Measurements from ENCODE around the gene RCHY1.
"Not testable (repeated sequence)": the region's sequence is repeated elsewhere in the genome, so short reads cannot be mapped to it uniquely, and the experiment has no call there.

Gene RCHY1

DNA sequence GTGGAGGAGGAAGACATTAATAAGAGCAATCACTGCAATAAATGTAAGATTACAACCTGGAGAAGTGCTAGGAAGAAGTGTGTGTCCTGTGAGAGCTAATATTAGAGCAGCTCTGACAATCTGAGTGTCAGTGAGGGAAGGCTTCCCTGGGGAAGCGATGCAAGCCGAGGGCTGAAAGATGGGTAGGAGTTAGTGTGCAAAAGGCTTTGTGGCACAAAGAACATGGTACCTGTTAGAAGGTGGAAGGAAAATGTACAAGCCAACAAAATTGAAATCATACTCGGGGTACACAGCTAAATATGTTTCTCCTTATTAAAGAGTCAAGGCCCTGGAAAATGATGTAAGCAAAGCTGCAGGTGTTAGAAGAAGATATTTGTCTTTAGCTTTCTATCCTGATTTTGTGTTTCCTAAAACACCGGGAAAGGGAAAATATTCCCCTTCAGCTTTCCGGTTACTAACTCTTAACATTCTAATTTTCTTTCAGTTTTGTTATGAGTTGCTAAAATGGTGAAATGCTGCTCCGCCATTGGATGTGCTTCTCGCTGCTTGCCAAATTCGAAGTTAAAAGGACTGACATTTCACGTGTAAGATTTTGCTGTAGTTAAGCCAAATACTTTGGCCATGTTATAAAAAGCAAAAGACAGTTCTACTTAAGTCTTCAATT lies 878 bp upstream of the RCHY1 start:
- DNase-seq, result peak; percentile 10

- no peak for DNase-seq
Observed at GRCh38 chr4:75513526-75514130, 575 bp downstream of the RCHY1 start.

GRCh38 chr4:75512386-75513211 lies 1.6 kb downstream of the RCHY1 start:
- DNase-seq, result no peak

DNA sequence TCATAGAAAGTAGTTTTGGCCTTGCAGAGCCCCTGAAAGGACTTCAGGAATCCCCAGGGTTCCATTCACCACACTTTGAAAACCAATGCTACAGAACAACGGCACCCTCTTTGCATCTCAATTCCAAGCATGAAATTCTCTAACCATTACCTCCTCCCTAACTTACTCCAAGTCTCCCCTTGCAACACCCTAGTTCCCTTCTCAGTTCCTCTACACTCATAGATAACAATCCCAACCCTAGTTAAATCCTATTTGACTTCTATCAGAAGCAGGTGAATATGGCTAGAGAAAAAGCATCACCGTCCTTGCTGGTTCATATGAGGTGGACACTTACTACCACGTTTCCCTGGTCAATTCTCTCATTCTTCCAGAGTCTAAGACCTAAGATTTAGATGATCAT lies 2.4 kb downstream of the RCHY1 start:
- no peak for DNase-seq

GRCh38 chr4:75509592-75509991 lies 4.6 kb downstream of the RCHY1 start:
- DNase-seq, result not testable (repeated sequence)

- no peak for DNase-seq
Observed at GRCh38 chr4:75505630-75506029, 8.6 kb downstream of the RCHY1 start.

- DNase-seq, result no peak
Observed at GRCh38 chr4:75502671-75503070, 11.5 kb downstream of the RCHY1 start.

GRCh38 chr4:75499900-75500299 lies 14.3 kb downstream of the RCHY1 start:
- no peak for DNase-seq

- no peak for DNase-seq
Observed at GRCh38 chr4:75498041-75498440, 16.2 kb downstream of the RCHY1 start.

GRCh38 chr4:75497133-75497532 lies 17.1 kb downstream of the RCHY1 start:
- no peak for DNase-seq

DNA sequence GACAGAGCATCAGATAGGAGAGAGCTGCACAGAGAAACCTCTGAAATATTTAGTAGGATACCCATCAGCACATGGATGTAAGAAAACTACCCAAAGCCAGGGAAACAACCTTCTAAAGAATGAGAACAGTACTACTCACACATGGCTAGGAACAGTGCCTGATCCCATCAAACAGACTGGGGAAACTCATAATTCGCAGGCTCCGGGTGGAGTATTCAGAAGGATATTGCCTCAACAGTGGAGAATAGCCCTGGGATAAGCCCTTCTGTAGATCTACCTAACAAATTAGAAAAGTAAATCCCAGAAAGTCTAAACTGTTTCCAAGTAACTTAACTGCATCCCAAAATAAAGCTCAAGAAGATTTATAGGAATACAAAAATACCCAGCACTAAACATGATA lies 17.8 kb downstream of the RCHY1 start:
- no peak for DNase-seq

GRCh38 chr4:75495476-75495875 lies 18.7 kb downstream of the RCHY1 start:
- no peak for DNase-seq

DNA sequence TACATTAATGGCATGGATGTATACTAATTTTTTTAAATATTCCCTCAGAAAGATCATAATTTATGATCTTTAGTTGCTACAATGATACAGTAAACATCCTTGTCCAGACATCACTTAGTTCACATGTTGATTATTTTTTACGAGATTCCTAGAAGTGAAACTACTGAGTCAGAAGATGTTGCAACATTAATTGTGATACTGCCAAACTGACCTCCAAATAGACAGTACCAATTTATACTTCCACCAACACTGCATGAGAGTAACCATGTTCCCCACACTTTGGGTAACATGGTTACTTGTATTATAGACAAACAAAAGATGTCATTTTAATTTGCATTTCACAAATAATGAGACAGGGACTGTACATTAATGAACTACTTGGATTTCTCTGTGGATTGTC lies 19.6 kb downstream of the RCHY1 start:
- DNase-seq, result no peak

- no peak for DNase-seq
Observed at GRCh38 chr4:75490155-75490554, 24.0 kb downstream of the RCHY1 start.

- no peak for DNase-seq
Observed at GRCh38 chr4:75484190-75484589, 30.0 kb downstream of the RCHY1 start.

GRCh38 chr4:75477201-75477600 lies 37.0 kb downstream of the RCHY1 start:
- DNase-seq, result no peak

DNA sequence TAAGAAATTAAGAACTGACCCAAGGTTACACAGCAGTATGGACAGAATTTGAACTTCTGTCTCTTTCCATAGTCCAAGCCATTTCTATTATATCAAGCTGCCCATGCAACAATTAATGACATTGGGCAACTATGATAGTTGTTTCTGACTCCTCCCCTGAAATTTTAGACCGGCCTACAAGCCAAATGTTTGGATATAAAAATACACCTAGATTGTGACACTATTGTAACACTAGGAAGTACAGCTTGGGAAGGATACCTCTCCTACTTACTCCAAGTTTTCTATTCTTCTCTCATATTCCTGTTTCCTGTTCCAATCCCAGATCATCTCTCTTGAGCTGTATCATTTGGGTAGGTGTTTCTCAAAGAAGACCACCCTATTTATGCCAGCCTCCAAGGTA lies 43.5 kb downstream of the RCHY1 start:
- DNase-seq, result no peak

DNA sequence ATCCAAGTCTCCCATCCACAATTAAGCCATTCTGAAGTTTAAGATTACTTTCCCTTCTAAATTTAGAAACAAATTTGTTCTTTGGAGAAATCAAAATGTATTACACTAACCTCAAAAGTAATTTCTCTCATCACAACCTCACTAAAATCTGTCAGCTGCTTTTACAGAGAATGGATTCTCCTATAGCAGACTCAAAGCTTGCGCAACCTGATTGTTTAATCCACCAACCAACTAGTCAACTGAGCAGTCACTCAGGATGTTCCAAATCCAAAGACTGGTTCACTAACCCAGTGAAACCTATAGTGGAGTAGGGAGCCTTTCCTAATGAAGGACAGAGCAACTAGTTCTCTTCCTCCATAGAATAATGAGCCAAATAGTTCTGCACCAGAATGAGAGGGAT lies 44.3 kb downstream of the RCHY1 start:
- DNase-seq, result no peak

GRCh38 chr4:75457365-75457764 lies 56.8 kb downstream of the RCHY1 start:
- no peak for DNase-seq

DNA sequence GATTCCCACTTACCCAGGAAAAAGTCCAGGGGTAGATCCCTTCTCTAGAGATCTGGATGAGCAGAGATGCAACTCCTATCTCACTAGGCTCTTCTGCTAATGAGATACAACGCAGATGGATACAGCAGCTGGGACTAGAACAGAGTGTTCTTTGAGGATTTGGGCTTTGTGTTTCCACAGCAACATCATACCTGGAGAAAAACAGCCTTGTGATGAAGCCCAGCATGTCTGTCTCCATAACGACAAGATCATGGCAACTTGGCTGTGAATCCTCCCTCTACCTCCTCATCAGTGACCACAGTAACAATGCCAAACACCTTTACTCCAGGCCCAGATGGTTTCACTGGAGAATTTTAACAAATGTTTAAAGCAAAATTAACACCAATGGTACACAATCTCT lies 80.1 kb downstream of the RCHY1 start:
- DNase-seq, result no peak

- no peak for DNase-seq
Observed at GRCh38 chr4:75432683-75433082, 81.5 kb downstream of the RCHY1 start.

GRCh38 chr4:75429208-75429607 lies 85.0 kb downstream of the RCHY1 start:
- DNase-seq, result no peak

Data from stimulated activated naive CD4-positive, alpha-beta T cell treated with Interleukin-2 at 50 U/mL for 16 hours (primary cell).